A549 treated with CORT108297 at 1 μM for 4 hours (cell line): ENCODE measurements around the gene ING3. TPM values are rescaled to one million over a fixed set of nuclear protein-coding genes. Genes with fewer than 3 reads are reported as not detected.

ENCODE experiments used
- total RNA-seq: library from RNA; stranded (reverse); fragments of 200-300 nt; extraction: Qiagen RNA extraction; gene quantifications from 5 replicates; pipeline ENCODE4 v1.2.3, GENCODE V29; 2022

Gene ING3, protein sequence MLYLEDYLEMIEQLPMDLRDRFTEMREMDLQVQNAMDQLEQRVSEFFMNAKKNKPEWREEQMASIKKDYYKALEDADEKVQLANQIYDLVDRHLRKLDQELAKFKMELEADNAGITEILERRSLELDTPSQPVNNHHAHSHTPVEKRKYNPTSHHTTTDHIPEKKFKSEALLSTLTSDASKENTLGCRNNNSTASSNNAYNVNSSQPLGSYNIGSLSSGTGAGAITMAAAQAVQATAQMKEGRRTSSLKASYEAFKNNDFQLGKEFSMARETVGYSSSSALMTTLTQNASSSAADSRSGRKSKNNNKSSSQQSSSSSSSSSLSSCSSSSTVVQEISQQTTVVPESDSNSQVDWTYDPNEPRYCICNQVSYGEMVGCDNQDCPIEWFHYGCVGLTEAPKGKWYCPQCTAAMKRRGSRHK
- 4.9 to 6.1 TPM (median 5.2 TPM) in 5 replicates for total RNA-seq

DNA sequence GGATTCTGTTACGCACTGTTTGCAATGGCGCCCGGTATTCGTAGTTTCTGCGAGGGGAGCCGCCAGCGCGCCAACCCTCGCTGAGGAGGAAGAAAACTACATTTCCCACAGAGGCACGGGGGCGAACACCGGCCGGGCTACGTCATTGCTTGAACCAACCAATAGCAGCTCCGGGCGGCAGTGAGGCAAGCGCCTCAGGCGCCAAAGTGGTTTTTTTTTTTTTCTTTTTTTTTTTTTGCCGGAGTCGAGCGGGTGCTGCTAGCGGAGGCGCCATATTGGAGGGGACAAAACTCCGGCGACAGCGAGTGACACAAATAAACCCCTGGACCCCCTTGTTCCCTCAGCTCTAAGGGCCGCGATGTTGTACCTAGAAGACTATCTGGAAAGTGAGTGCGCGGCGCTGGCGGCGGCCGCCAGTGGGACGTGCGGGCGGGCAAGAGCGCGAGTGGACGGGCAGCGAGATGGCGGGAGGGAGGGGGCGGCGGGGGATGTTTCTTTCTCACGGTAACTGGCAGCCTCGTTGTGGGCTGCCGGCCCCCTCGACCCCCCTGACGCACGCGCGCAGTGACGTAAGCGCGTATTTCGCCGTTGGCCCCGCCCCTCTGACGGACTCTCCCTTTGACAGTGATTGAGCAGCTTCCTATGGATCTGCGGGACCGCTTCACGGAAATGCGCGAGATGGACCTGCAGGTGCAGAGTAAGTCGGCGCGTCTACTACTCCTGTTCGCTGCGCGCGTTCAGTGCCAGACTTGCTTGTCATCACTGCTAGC lies at the start of gene ING3:
Gene ING3, plus strand, starts transcription at position 239 of the 770 bp plus-strand sequence. Its CDS starts 120 bp downstream, at position 359.

DNA sequence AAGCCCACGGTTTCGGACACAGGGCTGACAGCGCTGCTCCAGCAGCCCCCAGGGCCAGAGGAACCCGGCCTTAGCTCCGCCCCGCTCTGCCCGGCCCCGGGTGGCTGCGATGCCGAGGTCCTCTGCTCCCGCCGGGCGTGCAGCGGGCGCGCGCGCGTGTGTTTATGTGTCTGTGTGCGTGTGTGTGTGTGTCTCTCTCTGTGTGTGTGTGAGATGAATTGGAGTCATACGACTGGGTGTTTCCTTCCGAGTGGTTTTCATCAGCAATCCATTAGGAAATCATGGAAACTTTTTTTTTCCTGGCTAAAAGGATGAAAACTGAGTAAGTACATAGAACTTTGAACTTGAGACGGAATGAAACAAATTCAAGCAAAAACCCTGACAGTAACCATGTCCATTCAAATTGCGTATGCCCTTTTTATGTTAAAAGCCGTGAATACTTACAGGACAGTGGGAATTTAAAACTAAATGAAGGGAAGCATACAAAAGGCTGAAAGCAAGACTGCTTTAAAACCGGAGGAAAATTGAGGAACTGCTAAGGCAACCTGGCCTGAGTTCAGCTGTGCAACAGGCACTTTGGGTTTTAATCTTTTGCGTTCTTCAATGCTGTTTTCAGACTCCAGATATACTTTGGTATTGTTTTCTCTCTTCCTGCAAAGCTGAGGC lies 38.1 kb downstream of the ING3 start, which contains the start of gene CPED1:
Gene CPED1, plus strand, starts transcription at position 121 of the 666 bp plus-strand sequence. CDS start 911 bp downstream, outside the sequence.

Other genes starting within 250 kb of the ING3 start
- 0.46 to 1.0 TPM (median 0.67 TPM) in 5 replicates for gene TSPAN12, start 92.6 kb upstream of the ING3 start, total RNA-seq
- gene CPED1, start 37.9 kb downstream of the ING3 start, total RNA-seq = 0.08 to 0.15 TPM in 2 of 5 replicates, not detected in the others